Loucy (cell line): ENCODE results near the gene ALDH4A1.

ENCODE experiments used
- H2AFZ ChIP-seq: fragments of 200-600 bp; sonication (generic); 2 replicates; pipeline ENCODE4 v1.6.0; 2016; ENCODE audit warnings: antibody characterized with exemption, mild to moderate bottlenecking, low read length, moderate library complexity
- H3F3A ChIP-seq: fragments of 200-600 bp; 2 replicates; pipeline ENCODE4 v1.6.0; 2016; ENCODE audit warnings: antibody characterized with exemption, low read depth, mild to moderate bottlenecking
- H3K27me3 ChIP-seq: fragments of 200-600 bp; sonication (generic); 2 replicates; pipeline ENCODE4 v1.6.1; 2014; ENCODE audit warnings: low read length, mild to moderate bottlenecking; ENCODE audit not compliant: insufficient read depth, poor library complexity, severe bottlenecking
- H3K36me3 ChIP-seq: fragments of 200-600 bp; sonication (generic); 2 replicates; pipeline ENCODE4 v1.6.1; 2016; ENCODE audit warnings: low read length; ENCODE audit not compliant: insufficient read depth
- H3K4me1 ChIP-seq: fragments of 200-600 bp; sonication (generic); 2 replicates; pipeline ENCODE4 v1.5.1; 2014; ENCODE audit warnings: low read length, mild to moderate bottlenecking; ENCODE audit not compliant: insufficient read depth, poor library complexity, severe bottlenecking
- H3K4me2 ChIP-seq: fragments of 200-600 bp; sonication (generic); 2 replicates; pipeline ENCODE4 v1.6.0; 2014; ENCODE audit warnings: antibody characterized with exemption, low read length, low read depth, mild to moderate bottlenecking; ENCODE audit not compliant: poor library complexity, severe bottlenecking
- H3K4me3 ChIP-seq: fragments of 200-600 bp; sonication (generic); 2 replicates; pipeline ENCODE4 v1.5.1; 2014; ENCODE audit warnings: low read length, mild to moderate bottlenecking, mixed read lengths; ENCODE audit not compliant: poor library complexity, severe bottlenecking
- H3K79me2 ChIP-seq: fragments of 200-600 bp; sonication (generic); 2 replicates; pipeline ENCODE4 v1.6.1; 2014; ENCODE audit warnings: low read length; ENCODE audit not compliant: insufficient read depth
- H3K9ac ChIP-seq: fragments of 200-600 bp; sonication (generic); 2 replicates; pipeline ENCODE4 v1.6.0; 2014; ENCODE audit warnings: mild to moderate bottlenecking, low read depth, low read length, moderate library complexity; ENCODE audit not compliant: poor library complexity, severe bottlenecking
- H3K9me2 ChIP-seq: fragments of 200-600 bp; sonication (generic); replicated peaks from 2 replicates; pipeline ENCODE4 v1.6.1; 2016; ENCODE audit warnings: low read depth, low read length, mixed read lengths
- H3K9me3 ChIP-seq: fragments of 200-600 bp; sonication (generic); 2 replicates; pipeline ENCODE4 v1.6.1; 2014; ENCODE audit warnings: mild to moderate bottlenecking, antibody characterized with exemption, low read length, low read depth; ENCODE audit not compliant: insufficient read depth
- H4K20me1 ChIP-seq: fragments of 200-600 bp; sonication (generic); 2 replicates; pipeline ENCODE4 v1.6.0; 2014; ENCODE audit warnings: antibody characterized with exemption, low read length, mild to moderate bottlenecking; ENCODE audit not compliant: insufficient read depth, poor library complexity, severe bottlenecking
- CTCF ChIP-seq: fragments of 200-600 bp; sonication (generic); conservative IDR thresholded peaks from 2 replicates; pipeline ENCODE4 v1.5.1; 2014; ENCODE audit warnings: mild to moderate bottlenecking, antibody characterized with exemption, low read length
- EZH2phosphoT487 ChIP-seq: fragments of 200-600 bp; IDR thresholded peaks from 2 replicates; pipeline ENCODE4 v1.6.1; 2018; ENCODE audit warnings: antibody characterized with exemption, mild to moderate bottlenecking, moderate library complexity, borderline replicate concordance

ALDH4A1 gene

GRCh38 chr1:18875107-18875795 lies 27.1 kb downstream of the ALDH4A1 start:
- Histone ChIP-seq H3K36me3 (no peaks in the 10 kb centered on the region), H2AFZ (no peak overlapping the region)

GRCh38 chr1:18874600-18874999 lies 27.8 kb downstream of the ALDH4A1 start:
- H3K9me2 ChIP-seq = no peaks in the 10 kb centered on the region
- no peaks in the 10 kb centered on the region for H3F3A ChIP-seq
- H3K9ac ChIP-seq = no peak overlapping the region
- no peaks in the 10 kb centered on the region for H3K9me3 ChIP-seq
- H2AFZ ChIP-seq = no peak overlapping the region
- no peaks in the 10 kb centered on the region for H4K20me1 ChIP-seq
- TF ChIP-seq CTCF = no peak
- TF ChIP-seq EZH2phosphoT487 = no peak
- H3K4me1 ChIP-seq = peaks cover 6% of the 10 kb centered on the region
- no peaks in the 10 kb centered on the region for H3K79me2 ChIP-seq
- H3K36me3 ChIP-seq = no peaks in the 10 kb centered on the region
- no peaks in the 10 kb centered on the region for H3K27me3 ChIP-seq
- no peak overlapping the region for H3K4me3 ChIP-seq
- no peak overlapping the region for H3K4me2 ChIP-seq

More at GRCh38 chr1:18875107-18875795, 27.1 kb downstream of the ALDH4A1 start:
- no peaks in the 10 kb centered on the region for H3F3A ChIP-seq
- no peak for TF ChIP-seq EZH2phosphoT487
- TF ChIP-seq CTCF = peak; percentile 83
- no peaks in the 10 kb centered on the region for H3K9me3 ChIP-seq
- H3K4me1 ChIP-seq = peaks cover 11% of the 10 kb centered on the region
- H3K9me2 ChIP-seq = no peaks in the 10 kb centered on the region
- no peaks in the 10 kb centered on the region for H3K27me3 ChIP-seq
- H3K79me2 ChIP-seq = no peaks in the 10 kb centered on the region
- no peak overlapping the region for H3K9ac ChIP-seq
- no peaks in the 10 kb centered on the region for H4K20me1 ChIP-seq
- H3K4me2 ChIP-seq = no peak overlapping the region
- H3K4me3 ChIP-seq = no peak overlapping the region

GRCh38 chr1:18874036-18874435 lies 28.3 kb downstream of the ALDH4A1 start:
- Histone ChIP-seq H3K9me3 (no peaks in the 10 kb centered on the region), H3K4me2 (no peak overlapping the region), H2AFZ (no peak overlapping the region), H3K9me2 (no peaks in the 10 kb centered on the region), H3K27me3 (no peaks in the 10 kb centered on the region), H4K20me1 (no peaks in the 10 kb centered on the region), H3K79me2 (no peaks in the 10 kb centered on the region), H3K36me3 (no peaks in the 10 kb centered on the region), H3K4me1 (peaks cover under 1% of the 10 kb centered on the region), H3K4me3 (no peak overlapping the region), H3F3A (no peaks in the 10 kb centered on the region), H3K9ac (no peak overlapping the region)
- TF ChIP-seq EZH2phosphoT487 (no peak), CTCF (no peak)
